GM19043 (cell line): ENCODE measurements around the gene RGR.
A peak's percentile ranks its signal among the peaks of the same experiment; 100 is the strongest.

ENCODE experiments used
- ATAC-seq: cut with Tn5 transposase; IDR thresholded peaks from one replicate; pipeline ENCODE4 v1.9.1; 2021; ENCODE audit warnings: low read depth; ENCODE audit not compliant: unreplicated experiment

Gene RGR, protein sequence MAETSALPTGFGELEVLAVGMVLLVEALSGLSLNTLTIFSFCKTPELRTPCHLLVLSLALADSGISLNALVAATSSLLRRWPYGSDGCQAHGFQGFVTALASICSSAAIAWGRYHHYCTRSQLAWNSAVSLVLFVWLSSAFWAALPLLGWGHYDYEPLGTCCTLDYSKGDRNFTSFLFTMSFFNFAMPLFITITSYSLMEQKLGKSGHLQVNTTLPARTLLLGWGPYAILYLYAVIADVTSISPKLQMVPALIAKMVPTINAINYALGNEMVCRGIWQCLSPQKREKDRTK

GRCh38 chr10:84244651-84245270 is at the start of gene RGR:
Gene RGR, plus strand, starts transcription at chr10:84245053. Its CDS starts 38 bp downstream, at chr10:84245091.
- no peak for ATAC-seq

DNA sequence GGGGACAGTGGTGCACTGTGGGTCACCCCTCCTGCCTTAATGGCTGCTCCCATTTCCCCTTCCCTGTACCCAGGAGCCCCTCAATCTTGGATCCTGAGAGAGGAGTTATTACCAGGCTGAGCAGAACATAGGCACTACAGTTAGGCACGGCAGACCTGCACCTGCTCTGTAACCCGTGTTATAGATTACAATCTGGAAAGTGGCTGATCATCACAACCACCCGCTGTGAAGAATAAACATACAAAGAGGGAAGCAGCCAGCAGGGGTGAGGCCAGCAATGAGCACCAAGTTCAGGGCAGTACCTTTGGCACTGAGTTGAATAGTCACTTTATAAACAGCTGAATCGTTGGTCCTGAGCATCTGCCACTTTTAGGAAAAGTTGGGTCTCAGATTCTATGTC is 48.8 kb upstream of the RGR start:
- ATAC-seq: no peak

GRCh38 chr10:84196941-84197340 is 47.9 kb upstream of the RGR start:
- ATAC-seq: no peak

DNA sequence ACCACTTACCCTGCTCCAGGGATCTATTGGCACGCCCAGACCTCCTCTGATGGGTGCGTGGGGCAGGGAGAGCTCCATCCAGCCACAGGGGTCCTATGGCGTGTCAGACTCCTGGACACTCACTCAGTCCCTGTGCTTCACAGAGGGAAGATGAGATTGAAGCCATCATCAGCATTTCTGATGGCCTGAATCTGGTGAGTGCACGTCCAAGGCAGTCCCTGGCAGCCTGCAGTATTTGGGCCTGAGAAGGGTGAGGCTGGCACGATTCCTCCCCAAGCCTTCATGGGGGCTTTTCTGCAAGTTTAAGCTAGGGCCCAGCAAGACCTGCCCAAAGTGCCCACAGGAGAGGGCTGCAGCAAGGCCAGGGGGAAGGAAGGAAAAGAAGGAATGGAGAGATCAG is 47.2 kb upstream of the RGR start:
- no peak for ATAC-seq

DNA sequence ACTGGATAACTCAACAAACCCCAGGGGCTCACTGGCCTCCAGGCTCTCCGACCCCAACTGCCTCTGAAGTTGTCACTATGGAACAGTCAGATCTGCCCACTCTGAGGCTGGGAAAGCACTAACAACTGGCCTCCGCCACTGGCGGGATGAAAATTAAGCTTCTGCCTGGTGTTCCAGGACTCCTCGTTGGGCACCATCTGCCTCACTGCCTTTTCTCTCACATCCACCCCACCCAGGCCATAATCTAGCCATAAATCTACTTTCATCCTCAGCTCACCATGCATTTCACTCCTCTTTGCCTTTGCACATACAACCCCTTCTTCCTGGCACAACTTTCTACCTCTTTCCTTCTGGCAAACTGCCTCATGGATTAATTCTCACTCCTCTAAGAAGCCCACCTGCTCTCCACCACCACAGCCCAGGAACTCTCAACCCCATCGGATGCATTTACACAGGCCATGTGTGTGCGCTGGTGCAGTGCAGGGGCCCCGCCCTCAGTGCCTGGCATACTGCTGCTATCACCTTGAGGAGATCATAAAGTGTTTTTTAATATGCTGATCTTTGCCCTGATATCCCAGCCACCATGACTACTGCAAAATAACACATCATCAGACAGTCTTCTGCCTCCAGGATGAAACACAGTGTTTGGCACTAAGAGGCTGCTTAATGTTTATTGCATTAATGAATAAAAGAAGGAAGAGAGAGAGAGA is 46.5 kb upstream of the RGR start:
- no peak for ATAC-seq

- no peak for ATAC-seq
Measured at GRCh38 chr10:84200537-84201243, 44.2 kb upstream of the RGR start.

DNA sequence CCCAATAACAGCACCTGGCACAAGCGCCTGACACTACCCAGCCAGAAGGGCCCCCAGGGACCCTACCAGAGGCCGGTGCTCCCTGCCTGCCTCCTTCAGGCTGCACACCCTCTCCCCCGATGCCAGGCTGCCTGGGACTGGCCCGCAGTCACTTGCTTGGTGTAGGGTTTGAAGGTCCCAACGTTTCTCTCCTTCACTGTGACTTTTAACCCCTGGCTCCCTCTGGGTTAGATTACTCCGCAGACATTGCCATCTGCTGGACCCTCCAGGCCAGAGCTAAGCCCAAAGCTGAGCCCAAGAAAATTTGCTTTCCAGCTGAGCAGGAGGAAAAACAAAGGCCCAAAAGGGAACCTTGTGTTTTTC is 43.6 kb upstream of the RGR start:
- no peak for ATAC-seq

- no peak for ATAC-seq
Measured at GRCh38 chr10:84201682-84202081, 43.2 kb upstream of the RGR start.

- no peak for ATAC-seq
Measured at GRCh38 chr10:84202349-84202748, 42.5 kb upstream of the RGR start.

DNA sequence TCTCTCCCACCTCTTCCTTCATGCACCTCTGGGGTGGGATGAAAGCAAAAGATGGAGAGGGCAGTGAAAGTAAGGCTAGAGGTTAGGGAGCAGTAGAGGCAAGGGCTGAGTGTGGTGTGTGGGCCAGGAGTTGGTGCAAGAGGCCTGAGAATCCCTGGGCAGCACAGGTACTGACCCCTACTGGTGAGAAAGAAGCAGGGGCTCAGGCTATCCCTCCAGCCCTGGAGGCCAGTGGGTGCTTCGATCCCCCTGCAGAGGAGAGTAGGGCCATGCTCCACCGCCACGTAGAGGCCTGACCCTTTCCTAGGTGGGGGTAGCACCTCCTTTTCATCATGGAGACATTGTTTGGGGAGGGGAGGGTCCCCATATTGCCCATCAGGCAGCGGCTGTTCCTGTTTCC is 40.7 kb upstream of the RGR start:
- peak; percentile 55 for ATAC-seq

DNA sequence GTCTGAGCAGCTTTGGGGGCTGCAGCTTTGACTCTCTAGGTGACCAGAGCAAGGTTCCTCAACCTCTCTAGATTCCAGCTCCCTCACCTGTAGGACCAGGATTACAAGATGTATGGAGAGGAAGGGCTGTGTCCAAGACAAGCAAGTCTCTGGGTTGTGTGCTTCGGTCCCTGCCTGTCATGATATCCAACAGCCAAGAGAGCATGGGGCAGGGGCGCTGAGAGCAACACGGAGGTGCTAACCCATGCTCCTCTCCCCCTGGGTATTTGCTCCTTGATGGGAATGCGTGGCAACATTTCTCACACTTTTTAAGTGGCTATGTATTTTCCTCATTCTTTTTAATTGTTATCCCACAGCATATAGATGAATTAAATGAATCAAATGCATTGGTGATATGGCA is 40.2 kb upstream of the RGR start:
- no peak for ATAC-seq

DNA sequence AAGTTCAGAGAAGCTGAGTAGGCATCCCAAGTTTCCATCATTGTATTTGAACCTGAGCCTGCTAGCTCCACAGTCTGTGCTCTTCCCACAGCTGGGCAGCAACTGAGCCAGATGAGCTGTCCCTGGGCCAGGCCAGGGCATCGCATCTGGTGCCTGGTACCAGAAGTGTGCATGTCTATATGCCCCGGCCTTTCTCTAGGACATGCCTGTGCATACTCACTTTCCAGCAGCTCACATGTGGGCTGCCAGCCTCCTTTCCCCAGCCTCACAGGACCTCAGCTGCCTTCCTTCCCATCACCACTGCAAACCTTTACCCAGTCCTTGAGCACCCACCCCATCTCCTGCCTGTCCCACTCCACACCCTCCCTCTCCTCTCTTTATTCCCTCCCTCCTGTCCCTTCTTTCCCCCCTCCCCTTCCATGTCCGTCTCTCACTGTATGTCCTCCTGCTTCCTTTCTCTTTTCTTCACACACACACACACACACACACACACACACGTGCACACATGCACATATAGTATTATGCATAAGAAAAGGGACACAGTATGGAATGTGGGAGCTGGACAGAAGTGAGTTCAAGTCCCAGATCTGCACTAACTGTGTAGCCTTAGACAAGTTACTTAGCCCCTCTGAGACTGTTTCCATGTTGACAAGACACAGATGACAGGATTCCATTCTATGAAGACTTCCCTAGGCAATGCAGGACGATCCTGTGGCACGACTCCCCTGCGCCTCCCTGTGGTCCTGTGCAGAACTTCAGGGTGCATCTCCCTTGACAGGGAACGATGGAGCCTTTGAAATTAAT is 39.6 kb upstream of the RGR start:
- peak; percentile 72 for ATAC-seq

GRCh38 chr10:84205853-84206525 is 38.9 kb upstream of the RGR start:
- no peak for ATAC-seq

GRCh38 chr10:84208023-84208422 is 36.8 kb upstream of the RGR start:
- ATAC-seq: no peak

GRCh38 chr10:84211566-84211965 is 33.3 kb upstream of the RGR start:
- ATAC-seq: no peak

- ATAC-seq: no peak
Measured at GRCh38 chr10:84212014-84212413, 32.8 kb upstream of the RGR start.

GRCh38 chr10:84213076-84213475 is 31.8 kb upstream of the RGR start:
- no peak for ATAC-seq

GRCh38 chr10:84214046-84214572 is 30.7 kb upstream of the RGR start:
- ATAC-seq: no peak

DNA sequence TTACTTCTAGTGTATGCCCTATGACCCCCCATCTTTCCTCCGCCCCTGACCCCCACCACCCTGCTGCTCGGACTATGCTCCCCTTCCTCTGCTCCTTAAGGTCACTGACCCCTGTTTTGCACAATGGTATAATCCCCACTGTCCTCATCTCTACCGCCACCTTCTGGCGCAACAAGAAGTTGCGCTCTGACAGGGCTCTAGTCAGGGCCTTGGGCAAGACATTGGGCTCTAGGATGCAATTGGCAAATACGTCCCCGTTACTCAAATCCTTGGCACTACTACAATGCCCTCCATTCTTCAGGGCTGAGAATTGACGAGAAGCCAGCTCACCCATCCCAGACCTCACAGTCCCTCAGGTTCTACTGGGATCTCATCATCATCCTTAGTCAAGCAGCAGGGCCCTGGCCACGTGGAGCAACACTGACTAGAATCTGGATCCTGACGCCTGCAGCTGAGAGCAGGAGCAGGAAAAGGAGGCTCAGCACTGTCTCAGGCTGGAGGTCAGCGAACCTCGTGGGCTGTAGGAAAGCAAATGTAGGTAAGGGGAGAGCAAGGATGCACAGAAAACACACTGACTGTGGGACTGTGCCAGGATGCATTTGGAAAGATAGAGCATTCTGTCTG is 30.1 kb upstream of the RGR start:
- ATAC-seq: peak; percentile 85
